ENCODE data around the gene KRTAP29-1.

Gene KRTAP29-1

DNA sequence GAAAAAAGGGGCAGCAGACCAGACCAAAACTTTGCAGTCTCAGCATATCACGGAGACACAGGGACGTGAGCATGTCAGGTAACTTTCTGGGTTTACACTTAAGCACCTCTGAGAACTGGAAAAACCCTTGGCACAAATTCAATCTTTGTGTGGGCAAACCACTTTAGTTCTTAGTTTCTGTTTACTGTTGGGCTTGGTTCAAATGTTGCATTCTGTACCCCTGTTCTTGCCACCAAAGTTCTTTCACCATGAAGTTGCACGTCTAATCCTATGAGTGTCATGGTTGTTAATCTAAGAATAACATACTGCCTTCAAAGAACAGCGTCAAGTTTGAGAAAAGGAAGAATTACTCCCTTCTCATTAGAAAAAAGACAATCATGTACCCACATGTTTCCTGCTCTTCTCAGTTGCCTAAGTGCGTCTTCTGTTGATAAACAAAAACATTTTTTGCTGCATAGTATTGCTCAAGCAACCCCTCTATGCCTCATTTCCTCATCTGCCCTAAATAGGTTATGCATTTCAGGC, 36.4 kb upstream of the KRTAP29-1 start:
- no peak for FAIRE-seq

DNA sequence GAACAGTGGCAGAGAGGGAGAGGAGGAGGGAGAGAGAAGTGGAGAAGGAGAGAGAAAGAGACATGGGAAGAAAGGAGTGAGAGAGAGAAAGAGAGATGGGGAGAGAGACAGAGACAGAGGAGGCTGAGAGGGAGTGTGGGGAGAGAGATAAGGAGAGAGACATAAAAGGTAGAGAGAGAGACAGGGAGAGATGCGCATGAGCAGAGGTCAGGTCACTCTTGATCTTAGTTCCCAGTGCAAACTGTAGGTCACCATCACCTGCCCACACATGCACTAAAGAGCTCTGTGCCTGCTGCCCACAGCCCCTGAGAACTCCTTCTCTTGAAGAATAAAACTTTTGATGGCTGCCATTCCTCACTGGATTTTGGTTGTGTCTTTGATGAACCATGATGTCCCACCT, 33.1 kb upstream of the KRTAP29-1 start:
- TF ChIP-seq POLR2AphosphoS5 (IDR thresholded peaks at IDR 0.05; ENCODE audit: low read depth, low read length) (no peak), POLR2A (IDR thresholded peaks at IDR 0.05; ENCODE audit: low read depth, low read length) (no peak), TAF1 (IDR thresholded peaks at IDR 0.05; ENCODE audit: borderline replicate concordance, low read depth, low read length) (no peak)

More for the DNA sequence above, 36.4 kb upstream of the KRTAP29-1 start:
- TF ChIP-seq POLR2AphosphoS5 (IDR thresholded peaks at IDR 0.05; ENCODE audit: low read depth, low read length): no peak
- DNase-seq (ENCODE audit: insufficient read length): no peak

DNA sequence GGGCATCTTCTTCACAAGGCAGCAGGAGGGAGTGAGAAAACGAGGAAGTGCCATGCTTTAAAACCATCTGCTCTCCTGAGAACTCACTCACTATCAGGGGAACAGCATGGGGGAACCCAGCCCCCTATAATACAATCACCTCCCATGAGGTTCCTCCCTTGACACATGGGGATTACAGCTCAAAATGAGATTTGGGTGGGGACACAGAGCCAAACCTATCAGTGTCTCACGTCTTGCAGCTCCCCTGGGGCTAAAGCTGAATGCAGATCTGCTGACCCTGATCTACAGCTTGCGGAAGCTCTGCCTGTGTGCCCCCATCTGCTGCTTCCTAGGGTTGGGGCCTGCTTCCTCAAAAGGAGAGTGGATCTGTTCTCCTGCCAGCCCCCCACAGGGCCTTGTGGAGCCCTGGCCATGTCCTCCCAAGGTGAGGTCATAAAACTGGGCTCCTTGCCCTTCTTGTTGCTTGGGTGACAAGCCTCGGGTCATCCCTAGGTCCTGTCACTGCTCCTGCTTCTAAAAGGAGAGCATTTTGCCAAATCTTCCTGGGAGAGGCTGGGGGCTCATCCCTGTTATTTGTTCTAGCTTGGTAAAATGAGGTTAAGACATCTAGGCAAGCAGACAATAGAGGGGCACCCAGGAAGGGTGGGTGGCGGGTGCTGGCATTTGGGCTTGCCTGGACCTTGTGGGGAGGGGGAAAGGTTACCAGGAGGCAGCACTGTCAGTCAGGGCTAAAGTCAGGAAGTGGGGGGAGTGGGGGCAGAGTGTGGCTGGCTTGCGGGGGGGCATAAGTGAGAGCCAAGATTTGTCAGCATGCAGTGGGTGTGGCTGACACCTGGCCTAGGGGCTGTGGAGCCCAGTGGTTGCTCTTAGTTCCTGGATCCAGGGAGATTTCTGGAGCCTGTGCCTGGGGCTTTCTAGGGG, 32.0 kb upstream of the KRTAP29-1 start:
- no peak for FAIRE-seq
- TF ChIP-seq TAF1 (IDR thresholded peaks at IDR 0.05; ENCODE audit: borderline replicate concordance, low read depth, low read length) (no peak), POLR2A (IDR thresholded peaks at IDR 0.05; ENCODE audit: low read depth, low read length) (no peak), POLR2AphosphoS5 (IDR thresholded peaks at IDR 0.05; ENCODE audit: low read depth, low read length) (no peak)

More for the DNA sequence above, 33.1 kb upstream of the KRTAP29-1 start:
- DNase-seq (ENCODE audit: insufficient read length): no peak
- no peak for FAIRE-seq

DNA sequence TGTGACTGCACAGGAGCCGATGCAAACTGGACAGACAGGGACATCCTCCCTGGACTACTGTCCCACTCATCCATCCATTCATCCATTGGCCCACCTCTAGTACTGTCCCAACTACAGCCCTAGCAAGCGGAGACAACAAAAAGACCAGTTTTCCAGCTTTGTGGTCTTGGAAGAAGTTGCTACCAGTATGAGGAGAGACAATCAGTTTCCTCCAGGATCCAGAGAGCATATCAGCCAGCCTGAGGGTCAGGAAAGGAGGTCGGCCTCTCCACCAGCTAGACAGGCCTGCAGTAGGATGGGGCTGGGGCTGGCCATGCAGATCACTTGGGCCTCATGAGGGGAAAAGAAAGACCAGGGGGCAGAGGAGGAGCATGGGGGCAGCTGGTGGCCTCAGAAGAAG, 31.2 kb upstream of the KRTAP29-1 start:
- TF ChIP-seq TAF1 (IDR thresholded peaks at IDR 0.05; ENCODE audit: borderline replicate concordance, low read depth, low read length): no peak
- no peak for TF ChIP-seq POLR2AphosphoS5 (IDR thresholded peaks at IDR 0.05; ENCODE audit: low read depth, low read length)
- no peak for TF ChIP-seq POLR2A (IDR thresholded peaks at IDR 0.05; ENCODE audit: low read depth, low read length)
- DNase-seq (ENCODE audit: insufficient read length) (no peak), FAIRE-seq (no peak)

More for the DNA sequence above, 32.0 kb upstream of the KRTAP29-1 start:
- no peak for DNase-seq (ENCODE audit: insufficient read length)

DNA sequence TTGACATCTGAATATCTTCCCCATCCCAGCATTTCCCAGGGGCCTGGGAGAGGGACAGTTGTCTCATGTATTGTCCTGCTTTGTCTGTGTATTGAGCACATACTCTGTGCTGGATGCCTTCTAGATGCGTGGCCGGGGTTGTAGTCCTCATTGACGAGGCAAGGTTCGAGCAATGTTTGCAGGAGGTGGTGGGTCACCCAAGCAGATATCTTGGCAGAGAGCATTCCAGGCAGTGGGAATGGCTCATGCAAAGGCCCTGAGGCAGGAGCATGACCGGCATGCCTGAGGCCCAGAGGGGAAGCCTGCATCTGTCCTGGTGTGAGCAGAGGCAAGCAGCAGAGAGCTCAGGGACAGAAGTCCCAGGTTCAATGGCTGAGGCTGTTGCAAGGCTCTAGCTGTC, 30.4 kb upstream of the KRTAP29-1 start:
- DNase-seq (ENCODE audit: insufficient read length) (no peak), FAIRE-seq (no peak)

DNA sequence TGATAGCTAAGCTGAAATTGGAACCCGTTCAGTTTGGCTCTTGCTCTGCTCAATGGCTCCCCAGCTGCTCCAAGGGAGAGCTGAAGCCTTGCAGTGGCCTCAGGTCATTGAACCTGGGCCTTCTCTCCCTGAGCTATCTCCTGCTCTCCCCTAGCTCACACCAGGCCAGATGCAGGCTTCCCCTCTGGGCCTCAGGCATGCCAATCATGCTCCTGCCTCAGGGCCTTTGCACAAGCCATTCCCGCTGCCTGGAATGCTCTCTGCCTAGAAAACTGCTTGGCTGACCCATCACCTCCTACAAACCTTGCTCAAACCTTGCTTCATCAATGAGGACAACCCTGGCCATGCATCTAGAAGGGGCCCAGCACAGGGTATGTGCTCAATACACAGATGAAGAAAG, 29.6 kb upstream of the KRTAP29-1 start:
- FAIRE-seq (no peak), DNase-seq (ENCODE audit: insufficient read length) (no peak)
- TF ChIP-seq POLR2AphosphoS5 (IDR thresholded peaks at IDR 0.05; ENCODE audit: low read depth, low read length) (no peak), POLR2A (IDR thresholded peaks at IDR 0.05; ENCODE audit: low read depth, low read length) (no peak), TAF1 (IDR thresholded peaks at IDR 0.05; ENCODE audit: borderline replicate concordance, low read depth, low read length) (no peak)

More for the DNA sequence above, 30.4 kb upstream of the KRTAP29-1 start:
- TF ChIP-seq TAF1 (IDR thresholded peaks at IDR 0.05; ENCODE audit: borderline replicate concordance, low read depth, low read length) (no peak), POLR2AphosphoS5 (IDR thresholded peaks at IDR 0.05; ENCODE audit: low read depth, low read length) (no peak), POLR2A (IDR thresholded peaks at IDR 0.05; ENCODE audit: low read depth, low read length) (no peak)

DNA sequence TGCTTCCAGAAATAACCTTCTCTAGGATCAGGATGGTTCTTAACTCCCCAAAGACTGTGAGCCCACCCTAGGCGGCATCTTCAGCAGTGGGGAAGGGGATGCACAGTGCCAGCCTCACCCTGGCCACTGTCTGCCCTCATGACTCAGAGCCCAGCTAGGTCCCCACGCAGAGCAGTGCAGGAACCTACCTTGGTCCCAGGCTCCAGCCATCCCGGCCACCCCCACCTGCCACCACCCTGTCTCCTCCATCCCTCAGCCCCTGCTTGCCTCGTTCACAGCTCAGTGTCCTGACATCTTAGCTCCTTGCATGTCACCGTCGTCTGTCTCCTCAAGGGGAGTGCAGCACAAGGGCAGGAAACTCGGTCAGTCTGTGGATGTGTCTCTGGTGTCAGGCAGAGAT, 29.0 kb upstream of the KRTAP29-1 start:
- TF ChIP-seq POLR2A (IDR thresholded peaks at IDR 0.05; ENCODE audit: low read depth, low read length) (no peak), POLR2AphosphoS5 (IDR thresholded peaks at IDR 0.05; ENCODE audit: low read depth, low read length) (no peak), TAF1 (IDR thresholded peaks at IDR 0.05; ENCODE audit: borderline replicate concordance, low read depth, low read length) (no peak)
- DNase-seq (ENCODE audit: insufficient read length) (no peak), FAIRE-seq (no peak)

DNA sequence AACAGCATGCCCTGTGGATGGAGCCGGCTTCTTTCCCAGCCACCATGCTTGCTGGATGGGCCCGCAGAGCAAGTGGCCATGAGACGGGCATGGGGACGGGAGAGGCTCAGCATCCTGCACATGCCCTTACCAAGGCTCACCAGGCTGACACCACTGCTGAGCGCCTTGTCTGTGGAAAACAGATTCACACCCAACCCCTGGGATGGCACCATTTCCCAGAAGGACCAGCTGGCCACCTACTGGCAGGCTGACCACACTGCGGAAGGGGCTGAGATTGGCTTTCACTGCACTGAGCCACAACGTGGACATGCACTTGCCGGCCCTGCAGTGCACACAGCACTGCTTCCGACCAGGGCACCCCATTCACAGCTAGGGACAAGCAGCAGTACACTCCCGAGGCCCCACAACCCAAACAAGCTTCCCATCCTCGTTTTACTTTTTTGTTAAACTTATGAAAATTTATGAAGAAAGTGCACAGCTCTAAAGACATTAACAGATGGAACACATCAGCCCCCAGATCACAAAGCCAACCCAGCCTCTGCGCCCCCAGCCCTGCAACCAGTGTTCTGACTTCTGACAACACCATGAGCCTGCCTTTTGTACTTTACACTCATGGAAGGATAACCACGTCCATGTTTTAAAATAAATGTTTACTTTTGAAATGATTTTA, 26.8 kb upstream of the KRTAP29-1 start:
- no peak for DNase-seq (ENCODE audit: insufficient read length)
- TF ChIP-seq TAF1 (IDR thresholded peaks at IDR 0.05; ENCODE audit: borderline replicate concordance, low read depth, low read length) (no peak), POLR2A (IDR thresholded peaks at IDR 0.05; ENCODE audit: low read depth, low read length) (no peak), POLR2AphosphoS5 (IDR thresholded peaks at IDR 0.05; ENCODE audit: low read depth, low read length) (no peak)
- no peak for FAIRE-seq

DNA sequence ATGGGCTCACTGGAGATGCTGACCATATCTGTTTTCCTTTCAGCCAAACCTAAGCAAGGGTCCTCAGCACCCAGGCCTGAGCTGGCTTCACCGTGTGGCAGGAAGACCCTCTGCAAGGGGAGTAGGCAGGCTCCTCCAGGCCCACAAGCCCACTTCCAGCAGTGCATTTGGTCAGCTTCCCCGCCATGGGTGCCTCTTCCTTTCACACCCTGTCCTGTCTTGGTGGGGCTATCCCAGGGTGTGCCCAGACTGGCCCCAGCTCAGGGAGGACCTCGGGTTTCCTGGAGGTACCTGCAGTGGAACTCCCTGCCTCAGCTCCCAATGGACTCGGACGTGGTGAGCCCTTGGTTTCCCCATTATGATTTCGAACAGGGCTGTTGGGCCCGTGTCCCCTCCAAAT, 25.6 kb upstream of the KRTAP29-1 start:
- TF ChIP-seq POLR2AphosphoS5 (IDR thresholded peaks at IDR 0.05; ENCODE audit: low read depth, low read length) (no peak), POLR2A (IDR thresholded peaks at IDR 0.05; ENCODE audit: low read depth, low read length) (no peak), TAF1 (IDR thresholded peaks at IDR 0.05; ENCODE audit: borderline replicate concordance, low read depth, low read length) (no peak)
- FAIRE-seq: no peak
- DNase-seq (ENCODE audit: insufficient read length): no peak

DNA sequence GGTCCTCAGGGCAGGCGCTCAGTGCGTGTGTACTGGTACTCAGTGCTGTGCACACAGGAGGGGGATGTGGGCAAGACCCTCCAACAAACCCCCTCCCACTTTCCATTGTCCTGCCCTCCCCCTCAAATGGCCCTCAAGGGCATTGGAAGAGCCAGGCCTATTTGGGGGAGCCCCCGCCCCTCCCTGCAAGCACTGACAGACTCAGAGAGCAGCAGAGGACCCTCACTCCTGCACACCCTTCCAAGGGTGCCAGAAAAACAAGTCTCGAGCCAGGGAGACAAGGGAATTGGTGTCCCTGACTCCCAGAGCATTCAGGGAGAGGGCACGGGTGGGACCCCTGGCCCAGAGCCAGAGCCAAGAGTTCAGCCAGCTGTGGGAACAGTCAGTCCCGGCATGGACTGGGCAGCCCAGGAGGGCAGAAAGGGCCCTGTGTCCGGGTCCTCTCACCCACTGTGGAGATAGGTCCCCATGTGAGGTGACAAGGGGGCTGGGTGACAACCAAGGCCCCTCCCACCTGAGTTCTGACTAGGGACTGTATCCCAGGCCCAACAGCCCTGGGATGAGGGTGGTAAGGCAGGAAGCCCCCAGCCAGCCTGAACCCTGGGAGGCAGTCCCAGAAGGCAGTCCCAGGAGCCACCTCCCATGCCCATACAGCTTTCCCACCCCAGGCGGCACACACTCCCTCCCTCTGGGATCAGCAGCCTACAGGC, 24.9 kb upstream of the KRTAP29-1 start:
- no peak for FAIRE-seq

More for the DNA sequence above, 24.9 kb upstream of the KRTAP29-1 start:
- no peak for DNase-seq (ENCODE audit: insufficient read length)
- TF ChIP-seq TAF1 (IDR thresholded peaks at IDR 0.05; ENCODE audit: borderline replicate concordance, low read depth, low read length) (no peak), POLR2A (IDR thresholded peaks at IDR 0.05; ENCODE audit: low read depth, low read length) (no peak), POLR2AphosphoS5 (IDR thresholded peaks at IDR 0.05; ENCODE audit: low read depth, low read length) (no peak)

Data from GM12892 (cell line).